ENCODE results near the gene CHCHD3. TPM values are rescaled to one million over a fixed set of nuclear protein-coding genes. Genes with fewer than 3 reads are reported as not detected.

CHCHD3 gene
- total and polyA plus RNA-seq, 2 experiments from 2014 or later = 65.3 to 68.5 TPM

- Histone ChIP-seq H3K79me2 (no peaks in the 10 kb centered on the region), H3K4me1 (ENCODE audit: insufficient read depth) (no peaks in the 10 kb centered on the region), H3K9me2 (replicated peaks; ENCODE audit: insufficient read depth) (no peaks in the 10 kb centered on the region), H3K27me3 (no peaks in the 10 kb centered on the region), H2AFZ (no peak overlapping the region), H4K20me1 (ENCODE audit: insufficient read depth, poor library complexity, severe bottlenecking) (no peaks in the 10 kb centered on the region), H3K4me2 (no peak overlapping the region), H3K4me3 (no peak overlapping the region), H3K9me3 (ENCODE audit: low read depth) (no peaks in the 10 kb centered on the region), H3K27ac (no peak overlapping the region), H3K36me3 (replicated peaks; ENCODE audit: insufficient read depth, low read depth) (no peaks in the 10 kb centered on the region)
- 83% methylated on average over 4 of the region's 4 CpGs for WGBS (ENCODE audit: low lambda C conversion rate, missing lambda C conversion rate)
- TF ChIP-seq EZH2phosphoT487 (IDR thresholded peaks at IDR 0.05; ENCODE audit: low read depth, severe bottlenecking, unreplicated experiment) = no peak
- TF ChIP-seq EZH2 (IDR thresholded peaks at IDR 0.05; ENCODE audit: borderline replicate concordance) = no peak
- DNase-seq (ENCODE audit: low spot score) = no peak
These were observed 142.4 kb downstream of the CHCHD3 start for GRCh38 chr7:132939495-132939894.

- DNase-seq (ENCODE audit: low spot score) = no peak
- TF ChIP-seq CTCF (IDR thresholded peaks at IDR 0.05; ENCODE audit: poor library complexity) (no peak), EZH2phosphoT487 (IDR thresholded peaks at IDR 0.05; ENCODE audit: low read depth, severe bottlenecking, unreplicated experiment) (no peak), EZH2 (IDR thresholded peaks at IDR 0.05; ENCODE audit: borderline replicate concordance) (no peak)
- H3K9me2 ChIP-seq (replicated peaks; ENCODE audit: insufficient read depth) = no peaks in the 10 kb centered on the region
These were observed 144.6 kb downstream of the CHCHD3 start for GRCh38 chr7:132937286-132937685.

DNA sequence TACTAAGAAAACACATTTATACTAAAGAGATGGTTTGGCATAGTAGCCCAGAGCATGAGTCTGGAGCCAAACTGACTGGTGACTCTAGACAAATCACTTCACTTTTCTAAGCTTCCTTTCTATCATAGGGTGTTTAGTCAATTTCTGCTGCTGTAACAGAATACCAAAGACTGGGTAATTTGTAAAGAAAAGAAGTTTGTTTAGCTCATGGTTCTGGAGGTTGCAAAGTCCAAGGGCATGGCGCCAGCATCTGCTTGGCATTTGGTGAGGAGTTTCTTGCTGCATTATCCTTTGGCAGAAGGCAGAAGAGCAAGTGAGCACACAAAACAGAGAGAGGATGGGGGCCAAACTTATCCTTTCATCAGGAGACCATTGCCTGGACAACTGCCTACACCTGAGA, 146.3 kb downstream of the CHCHD3 start:
- TF ChIP-seq EZH2 (IDR thresholded peaks at IDR 0.05; ENCODE audit: borderline replicate concordance) = no peak
- TF ChIP-seq CTCF (IDR thresholded peaks at IDR 0.05; ENCODE audit: poor library complexity) = no peak
- TF ChIP-seq EZH2phosphoT487 (IDR thresholded peaks at IDR 0.05; ENCODE audit: low read depth, severe bottlenecking, unreplicated experiment) = no peak
- H3K27me3 ChIP-seq = no peaks in the 10 kb centered on the region
- H3K9me2 ChIP-seq (replicated peaks; ENCODE audit: insufficient read depth) = no peaks in the 10 kb centered on the region
- H3K79me2 ChIP-seq = peaks cover 3% of the 10 kb centered on the region
- no peaks in the 10 kb centered on the region for H3K9me3 ChIP-seq (ENCODE audit: low read depth)
- no peak overlapping the region for H3K4me2 ChIP-seq
- 100% methylated on average over 1 of the region's 1 CpG for WGBS (ENCODE audit: low lambda C conversion rate, missing lambda C conversion rate)
- no peaks in the 10 kb centered on the region for H3K36me3 ChIP-seq (replicated peaks; ENCODE audit: insufficient read depth, low read depth)
- no peak overlapping the region for H2AFZ ChIP-seq
- no peaks in the 10 kb centered on the region for H4K20me1 ChIP-seq (ENCODE audit: insufficient read depth, poor library complexity, severe bottlenecking)
- no peak overlapping the region for H3K27ac ChIP-seq
- DNase-seq (ENCODE audit: low spot score) = no peak
- H3K4me3 ChIP-seq = no peak overlapping the region
- no peaks in the 10 kb centered on the region for H3K4me1 ChIP-seq (ENCODE audit: insufficient read depth)

More at GRCh38 chr7:132937286-132937685, 144.6 kb downstream of the CHCHD3 start:
- H3K27me3 ChIP-seq = no peaks in the 10 kb centered on the region
- no peak overlapping the region for H3K4me3 ChIP-seq
- H3K4me2 ChIP-seq = no peak overlapping the region
- no peaks in the 10 kb centered on the region for H3K36me3 ChIP-seq (replicated peaks; ENCODE audit: insufficient read depth, low read depth)
- no peaks in the 10 kb centered on the region for H3K4me1 ChIP-seq (ENCODE audit: insufficient read depth)
- no peaks in the 10 kb centered on the region for H3K9me3 ChIP-seq (ENCODE audit: low read depth)
- H2AFZ ChIP-seq = no peak overlapping the region
- no peaks in the 10 kb centered on the region for H4K20me1 ChIP-seq (ENCODE audit: insufficient read depth, poor library complexity, severe bottlenecking)
- no peaks in the 10 kb centered on the region for H3K79me2 ChIP-seq
- H3K27ac ChIP-seq = no peak overlapping the region

- Histone ChIP-seq H3K36me3 (replicated peaks; ENCODE audit: insufficient read depth, low read depth) (no peaks in the 10 kb centered on the region), H3K9me2 (replicated peaks; ENCODE audit: insufficient read depth) (no peaks in the 10 kb centered on the region), H4K20me1 (ENCODE audit: insufficient read depth, poor library complexity, severe bottlenecking) (no peaks in the 10 kb centered on the region), H3K27me3 (no peaks in the 10 kb centered on the region), H3K4me3 (no peak overlapping the region), H2AFZ (no peak overlapping the region), H3K4me2 (no peak overlapping the region), H3K27ac (peak overlapping the region; percentile 84), H3K9me3 (ENCODE audit: low read depth) (no peaks in the 10 kb centered on the region), H3K79me2 (peaks cover 3% of the 10 kb centered on the region), H3K4me1 (ENCODE audit: insufficient read depth) (no peaks in the 10 kb centered on the region)
- WGBS (ENCODE audit: low lambda C conversion rate, missing lambda C conversion rate) = 95% methylated on average over 2 of the region's 2 CpGs
- no peak for TF ChIP-seq CTCF (IDR thresholded peaks at IDR 0.05; ENCODE audit: poor library complexity)
- no peak for TF ChIP-seq EZH2phosphoT487 (IDR thresholded peaks at IDR 0.05; ENCODE audit: low read depth, severe bottlenecking, unreplicated experiment)
- TF ChIP-seq EZH2 (IDR thresholded peaks at IDR 0.05; ENCODE audit: borderline replicate concordance) = no peak
- no peak for DNase-seq (ENCODE audit: low spot score)
These were observed 147.9 kb downstream of the CHCHD3 start for GRCh38 chr7:132934017-132934416.

All from hepatocyte (in vitro differentiated cells).